ENCODE measurements around the gene LMOD2.

LMOD2 gene

GRCh38 chr7:123612024-123612423 lies 43.6 kb upstream of the LMOD2 start:
- no peak for TF ChIP-seq POU6F1 (CRISPR knock-in tag; IDR thresholded peaks at IDR 0.05; ENCODE audit: borderline replicate concordance, low read depth)
- no peak for TF ChIP-seq PPARA (CRISPR knock-in tag; IDR thresholded peaks at IDR 0.05; ENCODE audit: borderline replicate concordance)
- TF ChIP-seq ESRRG (CRISPR knock-in tag; IDR thresholded peaks at IDR 0.05), result no peak
- TF ChIP-seq ARNTL (CRISPR knock-in tag; IDR thresholded peaks at IDR 0.05; ENCODE audit: borderline replicate concordance, low read depth), result no peak
- TF ChIP-seq TCF4 (CRISPR knock-in tag; IDR thresholded peaks at IDR 0.05; ENCODE audit: borderline replicate concordance), result no peak
- TF ChIP-seq ZFP30 (CRISPR knock-in tag; IDR thresholded peaks at IDR 0.05), result no peak
- no peak for TF ChIP-seq ZFP3 (CRISPR knock-in tag; IDR thresholded peaks at IDR 0.05)
- TF ChIP-seq PATZ1 (CRISPR knock-in tag; IDR thresholded peaks at IDR 0.05; ENCODE audit: borderline replicate concordance), result no peak
- TF ChIP-seq CREB5 (CRISPR knock-in tag; IDR thresholded peaks at IDR 0.05; ENCODE audit: low read depth), result no peak
- TF ChIP-seq ZC3H10 (CRISPR knock-in tag; IDR thresholded peaks at IDR 0.05), result no peak
- TF ChIP-seq ZNF70 (CRISPR knock-in tag; IDR thresholded peaks at IDR 0.05), result no peak
- no peak for TF ChIP-seq SNAI2 (CRISPR knock-in tag; IDR thresholded peaks at IDR 0.05)
- TF ChIP-seq BACH2 (CRISPR knock-in tag; IDR thresholded peaks at IDR 0.05; ENCODE audit: borderline replicate concordance), result no peak
- TF ChIP-seq ZNF8 (CRISPR knock-in tag; IDR thresholded peaks at IDR 0.05), result no peak
- no peak for ATAC-seq

GRCh38 chr7:123615344-123615743 lies 40.3 kb upstream of the LMOD2 start:
- peak; percentile 93 for ATAC-seq
- TF ChIP-seq RARB (CRISPR knock-in tag; IDR thresholded peaks at IDR 0.05) (no peak), SNAI2 (CRISPR knock-in tag; IDR thresholded peaks at IDR 0.05) (peak; percentile 96), ISL1 (CRISPR knock-in tag; IDR thresholded peaks at IDR 0.05) (peak; percentile 95), ZNF70 (CRISPR knock-in tag; IDR thresholded peaks at IDR 0.05) (peak; percentile 6; the same call in 1 of the 2 replicates), ZNF8 (CRISPR knock-in tag; IDR thresholded peaks at IDR 0.05) (peak; percentile 34; the same call in 1 of the 2 replicates), CSRNP3 (CRISPR knock-in tag; IDR thresholded peaks at IDR 0.05) (peak; percentile 56; the same call in 1 of the 2 replicates), GLIS3 (CRISPR knock-in tag; IDR thresholded peaks at IDR 0.05) (0 out of 2 replicates have a peak, but pooled peaks have one; percentile 39), PPARA (CRISPR knock-in tag; IDR thresholded peaks at IDR 0.05; ENCODE audit: borderline replicate concordance) (no peak), TCF4 (CRISPR knock-in tag; IDR thresholded peaks at IDR 0.05; ENCODE audit: borderline replicate concordance) (peak; percentile 95), ESRRG (CRISPR knock-in tag; IDR thresholded peaks at IDR 0.05) (no peak), PATZ1 (CRISPR knock-in tag; IDR thresholded peaks at IDR 0.05; ENCODE audit: borderline replicate concordance) (peak; percentile 44; the same call in 1 of the 2 replicates), TSHZ2 (CRISPR knock-in tag; IDR thresholded peaks at IDR 0.05) (peak; percentile 97), CREB5 (CRISPR knock-in tag; IDR thresholded peaks at IDR 0.05; ENCODE audit: low read depth) (peak; percentile 70), CSDC2 (CRISPR knock-in tag; IDR thresholded peaks at IDR 0.05) (no peak)

Measured in SK-N-SH treated with all-trans-retinoic acid at 6 μM for 48 hours (cell line).